GM19468 (cell line): ENCODE data around the gene DBNL.

Experiments used
- ATAC-seq: cut with Tn5 transposase; IDR thresholded peaks from one replicate; pipeline ENCODE4 v1.9.1; 2021; ENCODE audit warnings: mild to moderate bottlenecking, moderate library complexity, moderate number of reproducible peaks; ENCODE audit not compliant: unreplicated experiment; ENCODE audit errors: extremely low read depth

DBNL gene

GRCh38 chr7:44106311-44107065, 62.0 kb downstream of the DBNL start:
- ATAC-seq = no peak

- no peak for ATAC-seq
Measured at GRCh38 chr7:44107116-44107960, 62.8 kb downstream of the DBNL start.

DNA sequence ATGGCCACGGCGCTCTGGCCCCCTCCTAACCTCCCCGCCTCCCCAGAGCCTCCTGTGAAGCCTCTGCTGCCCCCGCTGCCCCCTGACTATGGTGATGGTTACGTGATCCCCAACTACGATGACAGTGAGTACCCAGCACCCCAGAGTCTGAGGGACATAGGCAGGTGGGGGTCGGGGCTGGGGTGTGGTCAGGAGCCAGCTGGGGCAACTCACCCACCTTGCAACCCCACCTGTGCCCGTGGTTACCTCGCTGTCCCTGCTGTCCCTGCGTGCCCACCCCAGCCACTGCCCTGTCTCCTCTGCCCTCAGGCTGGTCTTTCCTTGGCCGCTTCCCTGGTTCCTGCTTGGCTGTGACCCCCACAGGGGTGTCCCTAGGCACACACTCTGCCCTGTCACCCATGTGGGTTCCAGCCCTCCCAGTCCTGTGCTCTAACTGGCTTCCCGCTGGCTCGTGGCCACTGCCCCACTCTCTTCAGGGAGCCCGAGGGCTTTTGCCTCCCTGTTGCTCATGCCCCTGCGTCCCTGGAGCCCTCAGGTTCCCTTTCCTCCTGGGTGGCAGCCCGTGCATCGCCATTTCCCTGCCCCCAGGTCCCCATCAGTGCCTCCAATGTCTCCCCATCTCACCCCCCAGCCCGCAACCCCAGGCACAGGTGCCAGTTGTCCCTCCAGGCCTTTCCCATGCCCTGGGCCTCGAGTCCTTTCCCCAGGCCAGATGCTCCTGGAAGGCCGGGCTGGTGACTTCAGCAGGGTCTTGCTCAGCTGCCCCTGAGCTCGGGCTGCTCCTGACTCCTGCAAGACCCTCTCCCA, 63.7 kb downstream of the DBNL start:
- ATAC-seq = no peak

GRCh38 chr7:44108768-44109750, 64.6 kb downstream of the DBNL start:
- no peak for ATAC-seq

GRCh38 chr7:44109991-44110390, 65.5 kb downstream of the DBNL start:
- no peak for ATAC-seq

DNA sequence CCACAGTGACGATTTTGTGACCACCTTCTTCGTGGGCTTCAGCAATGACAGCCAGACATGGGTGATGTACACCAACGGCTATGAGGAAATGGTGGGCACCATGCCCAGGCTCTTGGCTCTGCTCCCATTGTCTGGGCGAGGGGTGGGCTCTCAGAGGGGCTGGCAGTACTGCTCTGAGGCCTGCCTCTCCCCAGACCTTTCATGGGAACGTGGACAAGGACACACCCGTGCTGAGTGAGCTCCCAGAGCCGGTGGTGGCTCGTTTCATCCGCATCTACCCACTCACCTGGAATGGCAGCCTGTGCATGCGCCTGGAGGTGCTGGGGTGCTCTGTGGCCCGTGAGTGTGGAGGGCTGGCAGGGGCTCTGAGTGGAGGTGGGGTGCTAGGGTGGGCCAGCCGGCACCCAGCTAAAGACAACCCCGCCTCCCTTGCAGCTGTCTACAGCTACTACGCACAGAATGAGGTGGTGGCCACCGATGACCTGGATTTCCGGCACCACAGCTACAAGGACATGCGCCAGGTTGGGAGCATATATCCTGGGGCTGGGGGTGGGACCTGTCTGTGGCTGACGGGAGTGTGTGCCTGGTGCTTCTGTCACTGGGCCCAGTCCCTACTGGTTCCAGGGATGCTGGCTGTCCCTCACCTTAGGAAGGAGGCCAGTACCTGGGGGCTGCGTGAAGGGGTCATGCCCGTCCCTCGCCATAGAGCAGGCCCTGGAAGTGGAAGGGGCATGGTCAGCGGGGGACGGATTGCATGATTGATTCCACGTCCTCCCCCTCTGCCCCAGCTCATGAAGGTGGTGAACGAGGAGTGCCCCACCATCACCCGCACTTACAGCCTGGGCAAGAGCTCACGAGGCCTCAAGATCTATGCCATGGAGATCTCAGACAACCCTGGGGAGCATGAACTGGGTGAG, 66.5 kb downstream of the DBNL start:
- no peak for ATAC-seq
